ENCODE results near the gene CA10.

- TF ChIP-seq ZNF133 (CRISPR knock-in tag; IDR thresholded peaks at IDR 0.05) (no peak), FOXK2 (conservative IDR thresholded peaks at IDR 0.05 in 1 of 2, IDR thresholded peaks at IDR 0.05 in 1 of 2; ENCODE audit: low read depth in 2 of 2) (no peak)
These were observed 550.1 kb downstream of the CA10 start for GRCh38 chr17:51608251-51608933.

All from K562 (cell line).